ENCODE measurements around the gene IFITM10.

The IFITM10 gene

GRCh38 chr11:1750840-1751530 is 590 bp upstream of the IFITM10 start:
- DNase-seq, result no peak

- peak; percentile 29 for DNase-seq
These were observed 722 bp downstream of the IFITM10 start for GRCh38 chr11:1749395-1750351.

- peak; percentile 56 for DNase-seq
These were observed 1.6 kb downstream of the IFITM10 start for GRCh38 chr11:1748636-1749394.

- DNase-seq, result peak; percentile 55
These were observed 2.4 kb downstream of the IFITM10 start for GRCh38 chr11:1747753-1748635.

- no peak for DNase-seq
These were observed 3.2 kb downstream of the IFITM10 start for GRCh38 chr11:1746956-1747752.

- DNase-seq, result peak; percentile 14
These were observed 3.9 kb downstream of the IFITM10 start for GRCh38 chr11:1746511-1746931.

- DNase-seq, result no peak
These were observed 4.6 kb downstream of the IFITM10 start for GRCh38 chr11:1745701-1746320.

GRCh38 chr11:1744891-1745700 is 5.3 kb downstream of the IFITM10 start:
- DNase-seq, result no peak

- no peak for DNase-seq
These were observed 6.1 kb downstream of the IFITM10 start for GRCh38 chr11:1744137-1744886.

GRCh38 chr11:1743585-1744136 is 6.7 kb downstream of the IFITM10 start:
- DNase-seq, result no peak

GRCh38 chr11:1742869-1743584 is 7.4 kb downstream of the IFITM10 start:
- DNase-seq, result no peak

- DNase-seq, result no peak
These were observed 8.0 kb downstream of the IFITM10 start for GRCh38 chr11:1742371-1742770.

GRCh38 chr11:1741741-1742140 is 8.7 kb downstream of the IFITM10 start:
- DNase-seq, result no peak

- DNase-seq, result no peak
These were observed 9.4 kb downstream of the IFITM10 start for GRCh38 chr11:1740786-1741530.

- no peak for DNase-seq
These were observed 10.8 kb downstream of the IFITM10 start for GRCh38 chr11:1739576-1739975.

GRCh38 chr11:1738380-1738779 is 12.0 kb downstream of the IFITM10 start:
- no peak for DNase-seq

- no peak for DNase-seq
These were observed 13.2 kb downstream of the IFITM10 start for GRCh38 chr11:1737080-1737757.
